ENCODE data around the gene LRRC32. TPM values are rescaled to one million over a fixed set of nuclear protein-coding genes. Genes with fewer than 3 reads are reported as not detected.

The LRRC32 gene
- total and polyA plus RNA-seq, 2 experiments from 2014 or later: 0.42 to 0.58 TPM

DNA sequence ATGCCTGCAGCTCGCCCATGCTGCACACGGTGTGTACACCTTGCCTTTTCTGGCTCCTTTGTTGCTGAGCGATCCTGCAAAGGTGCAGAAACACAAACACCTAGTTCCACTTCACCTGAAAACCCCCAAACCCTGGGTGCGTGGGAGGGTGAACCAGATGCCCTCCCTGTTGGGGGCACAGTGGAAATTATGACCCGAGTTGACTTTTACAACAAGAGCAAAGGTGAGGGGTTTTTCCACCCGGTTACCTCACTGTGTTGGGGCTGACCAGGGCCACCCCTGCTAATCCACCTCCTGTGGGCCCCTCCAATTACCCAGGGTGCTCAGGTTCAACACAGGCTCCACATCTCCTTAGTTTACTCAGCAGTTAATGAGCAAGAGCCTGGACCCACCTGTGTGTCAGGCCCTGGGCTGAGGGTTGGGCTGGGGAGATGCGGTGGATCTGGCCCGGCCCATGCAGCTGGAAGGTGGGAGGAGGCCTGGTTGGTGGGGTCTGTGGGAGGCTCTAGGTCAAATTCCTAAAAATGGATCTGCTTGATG, 42.1 kb downstream of the LRRC32 start:
- Mint-ChIP-seq H3K36me3 (ENCODE audit: low read depth) (no peaks in the 10 kb centered on the region; the same call in 2 of the 3 replicates), H3K4me1 (peaks cover 10% of the 10 kb centered on the region; the same call in 2 of the 3 replicates)

More for the DNA sequence above, 42.1 kb downstream of the LRRC32 start:
- Mint-ChIP-seq H3K4me3 (no peak overlapping the region), H3K27ac (no peak overlapping the region), H3K27me3 (ENCODE audit: insufficient read depth, low read depth, poor library complexity) (peaks cover 7% of the 10 kb centered on the region), H3K9me3 (peaks cover 8% of the 10 kb centered on the region; the same call in 2 of the 3 replicates)
- Histone ChIP-seq H3K4me3 (no peak overlapping the region), H2AFZ (no peak overlapping the region), H3K27me3 (ENCODE audit: insufficient read depth) (no peaks in the 10 kb centered on the region), H4K20me1 (replicated peaks; ENCODE audit: insufficient read depth) (no peaks in the 10 kb centered on the region), H3K4me1 (ENCODE audit: insufficient read depth) (no peaks in the 10 kb centered on the region), H3K4me2 (no peak overlapping the region), H3K9me2 (ENCODE audit: insufficient read depth) (no peaks in the 10 kb centered on the region), H3K27ac (ENCODE audit: low read depth) (no peak overlapping the region), H3K36me3 (ENCODE audit: insufficient read depth) (no peaks in the 10 kb centered on the region), H3K79me2 (replicated peaks; ENCODE audit: insufficient read depth) (no peaks in the 10 kb centered on the region), H3F3A (replicated peaks; ENCODE audit: low read depth) (no peaks in the 10 kb centered on the region)
- ATAC-seq (no peak), DNase-seq (ENCODE audit: low spot score) (no peak)
- no peak for TF ChIP-seq EZH2phosphoT487 (IDR thresholded peaks at IDR 0.05; ENCODE audit: unreplicated experiment)
- TF ChIP-seq POLR2AphosphoS5 (IDR thresholded peaks at IDR 0.05; ENCODE audit: low read depth): no peak
- no peak for TF ChIP-seq EZH2 (IDR thresholded peaks at IDR 0.05; ENCODE audit: low read depth, unreplicated experiment)
- TF ChIP-seq, protein P1, sequence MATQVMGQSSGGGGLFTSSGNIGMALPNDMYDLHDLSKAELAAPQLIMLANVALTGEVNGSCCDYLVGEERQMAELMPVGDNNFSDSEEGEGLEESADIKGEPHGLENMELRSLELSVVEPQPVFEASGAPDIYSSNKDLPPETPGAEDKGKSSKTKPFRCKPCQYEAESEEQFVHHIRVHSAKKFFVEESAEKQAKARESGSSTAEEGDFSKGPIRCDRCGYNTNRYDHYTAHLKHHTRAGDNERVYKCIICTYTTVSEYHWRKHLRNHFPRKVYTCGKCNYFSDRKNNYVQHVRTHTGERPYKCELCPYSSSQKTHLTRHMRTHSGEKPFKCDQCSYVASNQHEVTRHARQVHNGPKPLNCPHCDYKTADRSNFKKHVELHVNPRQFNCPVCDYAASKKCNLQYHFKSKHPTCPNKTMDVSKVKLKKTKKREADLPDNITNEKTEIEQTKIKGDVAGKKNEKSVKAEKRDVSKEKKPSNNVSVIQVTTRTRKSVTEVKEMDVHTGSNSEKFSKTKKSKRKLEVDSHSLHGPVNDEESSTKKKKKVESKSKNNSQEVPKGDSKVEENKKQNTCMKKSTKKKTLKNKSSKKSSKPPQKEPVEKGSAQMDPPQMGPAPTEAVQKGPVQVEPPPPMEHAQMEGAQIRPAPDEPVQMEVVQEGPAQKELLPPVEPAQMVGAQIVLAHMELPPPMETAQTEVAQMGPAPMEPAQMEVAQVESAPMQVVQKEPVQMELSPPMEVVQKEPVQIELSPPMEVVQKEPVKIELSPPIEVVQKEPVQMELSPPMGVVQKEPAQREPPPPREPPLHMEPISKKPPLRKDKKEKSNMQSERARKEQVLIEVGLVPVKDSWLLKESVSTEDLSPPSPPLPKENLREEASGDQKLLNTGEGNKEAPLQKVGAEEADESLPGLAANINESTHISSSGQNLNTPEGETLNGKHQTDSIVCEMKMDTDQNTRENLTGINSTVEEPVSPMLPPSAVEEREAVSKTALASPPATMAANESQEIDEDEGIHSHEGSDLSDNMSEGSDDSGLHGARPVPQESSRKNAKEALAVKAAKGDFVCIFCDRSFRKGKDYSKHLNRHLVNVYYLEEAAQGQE (IDR thresholded peaks at IDR 0.05; ENCODE audit: unreplicated experiment): no peak
- TF ChIP-seq ZNF114 (CRISPR knock-in tag; IDR thresholded peaks at IDR 0.05): no peak
- no peak for TF ChIP-seq JUNB (IDR thresholded peaks at IDR 0.05; ENCODE audit: unreplicated experiment)
- no peak for TF ChIP-seq CTCF (conservative IDR thresholded peaks at IDR 0.05; ENCODE audit: low read depth in 2 of 2)
- TF ChIP-seq, protein P2, sequence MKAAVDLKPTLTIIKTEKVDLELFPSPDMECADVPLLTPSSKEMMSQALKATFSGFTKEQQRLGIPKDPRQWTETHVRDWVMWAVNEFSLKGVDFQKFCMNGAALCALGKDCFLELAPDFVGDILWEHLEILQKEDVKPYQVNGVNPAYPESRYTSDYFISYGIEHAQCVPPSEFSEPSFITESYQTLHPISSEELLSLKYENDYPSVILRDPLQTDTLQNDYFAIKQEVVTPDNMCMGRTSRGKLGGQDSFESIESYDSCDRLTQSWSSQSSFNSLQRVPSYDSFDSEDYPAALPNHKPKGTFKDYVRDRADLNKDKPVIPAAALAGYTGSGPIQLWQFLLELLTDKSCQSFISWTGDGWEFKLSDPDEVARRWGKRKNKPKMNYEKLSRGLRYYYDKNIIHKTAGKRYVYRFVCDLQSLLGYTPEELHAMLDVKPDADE (IDR thresholded peaks at IDR 0.05): no peak
- TF ChIP-seq ZNF462 (CRISPR knock-in tag; IDR thresholded peaks at IDR 0.05): no peak
- no peak for TF ChIP-seq ZNF331 (CRISPR knock-in tag; IDR thresholded peaks at IDR 0.05; ENCODE audit: low read depth)
- no peak for TF ChIP-seq CREB1 (CRISPR knock-in tag; IDR thresholded peaks at IDR 0.05; ENCODE audit: low read depth)
- no peak for TF ChIP-seq NANOG (IDR thresholded peaks at IDR 0.05; ENCODE audit: borderline replicate concordance)
- no peak for TF ChIP-seq STAT1 (IDR thresholded peaks at IDR 0.05; ENCODE audit: unreplicated experiment)
